Activated CD4-positive, CD25-positive, alpha-beta regulatory T cell treated with anti-CD3 and anti-CD28 coated beads, Interleukin-2, amount 50 U/mL, for 72 hours (primary cell): ENCODE measurements around the gene HAGH.

Experiments used
- DNase-seq: peaks from one replicate; pipeline ENCODE4 v3.0.0; 2021

The HAGH gene

DNA sequence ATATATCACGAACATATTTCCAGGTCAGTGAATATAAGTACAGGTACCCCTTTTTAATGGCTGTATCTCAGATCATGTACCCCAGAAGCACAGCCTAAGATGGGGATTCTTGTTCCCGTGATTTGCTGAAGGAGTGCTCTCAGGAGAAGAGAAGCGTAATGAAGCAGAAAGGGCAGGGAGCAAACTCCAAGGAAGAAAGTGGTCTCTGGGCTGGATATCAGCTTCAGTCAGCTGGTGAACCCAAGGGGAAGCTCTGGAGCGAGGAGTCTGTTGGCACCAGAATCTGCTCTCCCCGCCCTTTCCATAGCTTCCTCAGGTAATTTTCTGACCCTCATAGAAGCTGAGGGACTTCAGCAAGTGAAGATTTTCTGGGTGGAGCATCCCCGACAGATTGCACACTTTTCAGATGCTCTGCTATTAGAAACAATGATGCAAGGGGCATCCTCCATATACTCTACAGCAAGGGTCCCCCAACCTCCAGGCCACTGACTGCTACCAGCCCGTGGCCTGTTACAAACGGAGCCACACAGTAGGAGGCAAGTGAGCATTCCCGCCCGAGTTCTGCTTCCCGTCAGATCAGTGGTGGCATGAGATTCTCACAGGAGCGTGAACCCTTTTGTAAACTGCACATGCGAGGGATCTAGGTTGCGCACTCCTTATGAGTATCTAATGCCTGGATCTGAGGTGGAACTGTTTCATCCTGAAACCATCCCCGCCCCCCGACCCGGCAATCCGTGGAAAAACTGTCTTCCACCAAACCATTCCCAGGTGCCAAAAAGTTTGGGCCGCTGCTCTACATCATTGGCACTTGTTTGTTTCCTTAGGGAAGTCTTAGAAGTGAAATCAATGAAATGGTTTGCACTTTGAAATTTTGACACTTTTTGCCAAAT lies 4.8 kb upstream of the HAGH start:
- no peak for DNase-seq

GRCh38 chr16:1830213-1830612 lies 3.6 kb upstream of the HAGH start:
- no peak for DNase-seq

DNA sequence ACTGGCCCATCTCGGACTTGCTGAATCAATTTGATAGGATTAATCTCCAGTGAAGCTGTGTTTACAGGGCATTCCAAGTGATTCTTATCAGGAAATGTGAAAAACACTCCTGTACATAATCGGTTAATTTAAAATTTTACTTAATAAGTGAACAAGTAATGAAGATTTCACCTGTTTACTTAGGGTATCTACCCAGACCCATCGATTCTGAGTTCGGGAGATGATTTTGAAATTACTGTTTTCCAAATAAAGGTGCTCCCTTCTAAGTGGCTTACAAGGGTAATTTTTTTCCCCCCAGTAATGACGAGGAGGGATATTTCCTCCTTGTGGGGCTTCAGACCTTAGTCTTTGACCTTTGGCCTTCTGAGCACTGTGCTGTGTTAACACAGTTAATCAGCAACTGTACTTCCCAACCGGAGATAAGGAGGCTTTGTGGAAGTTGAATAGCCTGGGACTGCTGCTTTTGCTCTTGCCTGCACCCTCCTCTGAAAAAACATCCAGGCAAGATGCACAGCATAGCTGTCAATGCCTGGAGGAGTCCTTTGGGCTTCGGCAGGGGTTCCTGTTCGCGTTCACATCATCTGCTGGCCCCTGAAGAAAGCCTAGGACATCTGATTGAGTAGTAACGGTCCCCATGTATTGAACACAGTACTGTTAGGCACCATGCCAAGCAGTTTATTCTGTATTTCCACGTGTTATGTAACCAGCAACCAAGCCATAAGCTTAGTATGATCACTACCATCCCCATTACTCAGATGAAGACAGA lies 2.2 kb upstream of the HAGH start:
- no peak for DNase-seq

DNA sequence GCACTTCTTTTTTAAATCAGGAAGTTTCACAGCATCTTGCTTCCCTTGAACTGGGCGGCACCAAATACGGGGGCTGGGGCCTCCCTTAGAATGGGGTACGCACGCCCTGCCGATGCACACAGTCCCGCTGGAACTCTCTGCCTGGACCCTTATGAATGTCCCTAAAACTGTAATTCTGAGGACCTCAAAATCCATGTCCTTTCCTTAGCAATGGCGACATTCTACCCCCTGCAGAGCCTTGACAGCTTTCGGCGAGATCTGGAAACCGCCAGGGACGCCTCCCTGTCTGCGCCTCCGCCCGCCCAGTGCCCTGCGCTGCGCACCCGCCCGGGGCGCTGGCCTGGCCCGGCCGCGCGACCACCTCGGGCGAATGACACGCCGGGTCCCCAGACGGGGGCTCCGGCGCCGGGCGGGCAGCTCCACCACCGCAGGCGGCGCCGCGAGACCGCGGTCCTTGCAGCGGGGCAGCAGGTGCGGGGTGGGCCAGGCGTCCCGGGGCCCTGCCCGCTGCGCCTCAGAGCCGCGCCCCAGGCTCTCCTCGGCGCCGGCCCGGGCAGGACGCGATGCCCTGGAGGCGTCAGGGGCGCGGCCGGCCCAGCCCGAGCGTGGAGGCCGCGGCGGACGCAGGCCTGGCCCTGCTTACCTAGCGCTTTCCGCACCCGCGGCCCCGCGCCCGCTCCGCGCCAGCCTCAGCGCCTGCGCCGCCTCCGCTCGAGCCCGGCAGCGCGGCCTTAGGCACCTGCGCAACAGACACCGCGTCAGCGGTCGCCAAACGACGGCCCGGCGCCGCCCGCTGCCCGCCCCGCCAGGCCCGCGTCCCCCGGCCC lies 548 bp downstream of the HAGH start:
- DNase-seq = peak; percentile 77

DNA sequence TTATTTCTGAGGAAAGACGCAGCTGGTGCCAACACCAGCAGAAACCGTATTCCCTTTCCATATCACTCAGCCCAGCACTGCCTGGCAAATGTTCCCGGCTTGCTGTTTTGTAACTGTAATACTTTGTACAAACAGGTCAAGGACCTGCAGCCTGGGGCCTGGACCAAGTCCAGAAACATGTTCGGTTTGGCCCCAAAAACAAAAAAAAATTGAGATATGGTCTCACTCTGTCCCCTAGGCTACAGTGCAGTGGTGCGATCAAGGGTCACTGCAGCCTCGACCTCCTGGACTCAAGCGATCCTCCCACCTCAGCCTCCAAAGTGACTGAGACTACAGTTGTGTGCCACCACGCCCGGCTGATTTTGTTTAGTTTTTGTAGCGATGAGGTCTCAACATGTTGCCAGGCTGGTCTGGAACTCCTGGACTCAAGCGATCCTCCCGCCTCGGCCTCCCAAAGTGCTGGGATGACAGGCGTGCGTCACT lies 1.2 kb downstream of the HAGH start:
- no peak for DNase-seq

GRCh38 chr16:1823821-1824220 lies 2.8 kb downstream of the HAGH start:
- no peak for DNase-seq

DNA sequence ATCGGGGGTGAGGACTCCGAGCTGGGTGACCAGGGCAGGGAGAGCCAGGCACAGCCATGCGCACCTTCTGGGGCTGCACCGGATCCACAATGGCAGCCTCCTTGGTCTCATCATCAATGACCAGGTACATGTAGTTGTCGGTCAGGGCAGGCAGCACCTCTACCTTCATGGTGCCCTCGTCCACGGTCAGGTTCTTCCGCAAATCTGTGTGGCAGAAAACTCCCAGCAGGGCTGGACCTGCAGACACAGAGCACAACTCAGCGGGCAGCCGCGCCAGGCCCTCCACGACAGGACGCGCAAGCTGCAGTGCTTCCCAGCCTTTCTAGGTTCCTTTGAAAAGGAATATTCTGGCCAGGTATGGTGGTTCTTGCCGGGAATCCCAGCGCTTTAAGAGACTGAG lies 3.8 kb downstream of the HAGH start:
- no peak for DNase-seq

DNA sequence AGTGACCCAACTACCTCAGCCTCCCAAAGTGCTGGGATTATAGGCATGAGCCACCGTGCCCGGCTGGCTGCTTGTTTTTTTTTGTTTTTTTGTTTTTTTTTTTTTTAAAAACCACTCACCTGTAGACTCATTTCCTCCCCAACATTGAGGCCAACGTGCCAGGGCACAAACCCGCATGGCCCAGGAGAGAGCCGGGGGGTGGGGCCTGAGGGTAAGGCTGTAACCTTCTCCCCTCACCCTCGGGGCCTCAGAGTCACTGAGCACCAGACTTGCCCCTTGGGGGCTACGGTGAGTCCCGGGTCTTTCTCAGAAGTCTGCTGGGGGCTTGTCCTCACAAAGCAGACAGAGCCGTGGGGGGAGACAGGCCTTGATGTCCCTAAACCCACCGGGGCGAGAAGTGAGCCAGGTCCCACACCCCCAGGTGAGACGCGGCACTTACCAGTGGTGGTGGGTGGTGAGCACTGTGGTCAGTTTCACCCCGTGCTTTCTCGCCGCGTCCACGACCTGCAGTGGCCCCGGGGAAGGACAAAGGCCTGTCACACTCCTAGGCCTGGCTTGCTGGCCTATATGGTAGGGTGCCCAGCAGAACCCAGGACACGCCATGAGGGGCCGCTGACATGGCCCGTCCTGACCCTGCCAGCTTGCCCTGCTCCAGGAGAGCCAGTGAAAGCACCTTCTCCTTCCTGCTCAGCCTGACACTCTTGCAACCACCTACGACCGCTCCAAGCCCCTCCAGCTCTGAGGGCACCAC lies 4.6 kb downstream of the HAGH start:
- DNase-seq = no peak

DNA sequence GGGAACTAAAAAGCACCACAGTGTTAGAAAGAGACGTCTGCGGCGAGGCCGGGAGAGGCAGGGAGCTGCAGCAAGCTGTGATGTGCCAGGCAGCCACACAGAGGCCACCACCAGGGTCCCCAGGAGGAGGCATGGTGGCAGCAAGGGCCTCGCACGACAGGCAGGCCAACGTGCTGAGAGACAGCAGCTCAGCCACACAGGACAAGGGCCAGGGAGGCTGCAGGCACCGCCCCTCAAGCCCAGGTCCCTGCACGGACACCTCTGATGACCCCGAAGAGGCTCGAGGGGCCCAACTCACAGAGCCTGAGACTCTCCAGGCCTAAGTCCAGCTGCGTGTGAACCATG lies 5.7 kb downstream of the HAGH start:
- no peak for DNase-seq

GRCh38 chr16:1820096-1820945 lies 6.3 kb downstream of the HAGH start:
- no peak for DNase-seq

- no peak for DNase-seq
Measured at GRCh38 chr16:1819611-1820010, 7.0 kb downstream of the HAGH start.

DNA sequence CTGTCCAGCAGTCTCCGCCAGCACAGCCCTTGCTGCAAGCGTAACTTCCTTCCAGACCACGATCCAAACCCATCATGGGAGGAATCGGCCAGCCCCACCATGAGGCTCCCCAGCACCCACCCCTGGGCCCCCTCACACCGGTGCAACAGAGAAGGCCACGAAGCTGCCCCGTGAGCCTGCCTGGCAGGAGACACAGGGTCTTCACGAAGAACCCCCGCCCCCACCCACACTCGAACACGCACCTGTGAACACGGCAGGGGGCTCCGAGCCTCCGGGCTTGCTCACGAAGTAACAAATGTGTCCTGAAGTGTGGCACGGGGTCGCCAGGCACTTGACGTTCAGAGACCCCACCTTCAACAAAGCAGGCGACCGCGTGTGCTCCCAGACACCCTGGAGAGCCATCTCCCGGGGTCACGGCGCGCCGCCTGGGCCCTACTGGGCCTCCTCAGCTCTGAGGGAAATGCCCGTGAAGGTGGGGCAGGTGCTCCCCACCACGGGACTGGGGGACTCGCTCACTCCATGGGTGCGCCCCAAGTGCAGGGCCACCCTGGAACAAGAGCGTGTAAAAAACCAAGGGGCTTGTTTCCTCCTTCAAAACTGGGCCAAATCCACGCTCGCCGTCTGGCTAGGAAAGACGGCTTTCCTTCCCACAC lies 7.6 kb downstream of the HAGH start:
- no peak for DNase-seq

- no peak for DNase-seq
Measured at GRCh38 chr16:1818204-1818872, 8.3 kb downstream of the HAGH start.

DNA sequence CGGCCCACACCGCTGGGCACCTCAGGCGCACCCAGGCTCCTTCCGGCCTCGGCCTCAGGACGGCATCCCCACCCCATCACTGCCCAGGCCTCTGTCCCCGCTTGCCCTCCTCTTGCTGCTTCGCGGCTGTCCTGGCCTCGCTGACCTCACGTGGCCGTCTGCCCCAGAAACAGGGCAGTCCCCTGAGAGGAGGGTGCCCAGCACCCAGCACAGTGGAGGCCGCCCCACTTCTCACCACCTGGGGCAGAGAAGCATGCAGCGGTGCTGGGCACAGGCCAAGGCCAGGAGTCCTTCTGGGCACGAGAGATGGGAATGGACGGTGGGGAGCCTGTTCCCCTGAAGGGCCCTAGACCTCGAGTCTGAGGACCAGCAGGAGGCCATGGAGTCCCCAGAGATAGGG lies 8.9 kb downstream of the HAGH start:
- DNase-seq = no peak

DNA sequence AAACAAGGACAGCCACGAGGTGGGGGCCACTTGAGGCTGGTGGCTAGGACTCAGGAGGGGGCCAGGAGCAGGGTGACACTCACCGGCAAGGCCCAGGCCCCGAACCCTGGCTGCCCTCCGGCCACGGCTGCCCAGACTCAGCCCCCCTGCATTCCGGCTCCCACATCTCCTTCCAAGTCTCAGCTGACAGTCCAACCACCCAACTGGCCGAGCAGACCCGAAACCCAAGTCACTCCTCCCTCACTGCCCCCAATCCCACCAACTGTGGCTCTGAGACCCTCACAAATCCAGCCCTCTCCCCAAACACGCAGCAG lies 9.4 kb downstream of the HAGH start:
- no peak for DNase-seq

DNA sequence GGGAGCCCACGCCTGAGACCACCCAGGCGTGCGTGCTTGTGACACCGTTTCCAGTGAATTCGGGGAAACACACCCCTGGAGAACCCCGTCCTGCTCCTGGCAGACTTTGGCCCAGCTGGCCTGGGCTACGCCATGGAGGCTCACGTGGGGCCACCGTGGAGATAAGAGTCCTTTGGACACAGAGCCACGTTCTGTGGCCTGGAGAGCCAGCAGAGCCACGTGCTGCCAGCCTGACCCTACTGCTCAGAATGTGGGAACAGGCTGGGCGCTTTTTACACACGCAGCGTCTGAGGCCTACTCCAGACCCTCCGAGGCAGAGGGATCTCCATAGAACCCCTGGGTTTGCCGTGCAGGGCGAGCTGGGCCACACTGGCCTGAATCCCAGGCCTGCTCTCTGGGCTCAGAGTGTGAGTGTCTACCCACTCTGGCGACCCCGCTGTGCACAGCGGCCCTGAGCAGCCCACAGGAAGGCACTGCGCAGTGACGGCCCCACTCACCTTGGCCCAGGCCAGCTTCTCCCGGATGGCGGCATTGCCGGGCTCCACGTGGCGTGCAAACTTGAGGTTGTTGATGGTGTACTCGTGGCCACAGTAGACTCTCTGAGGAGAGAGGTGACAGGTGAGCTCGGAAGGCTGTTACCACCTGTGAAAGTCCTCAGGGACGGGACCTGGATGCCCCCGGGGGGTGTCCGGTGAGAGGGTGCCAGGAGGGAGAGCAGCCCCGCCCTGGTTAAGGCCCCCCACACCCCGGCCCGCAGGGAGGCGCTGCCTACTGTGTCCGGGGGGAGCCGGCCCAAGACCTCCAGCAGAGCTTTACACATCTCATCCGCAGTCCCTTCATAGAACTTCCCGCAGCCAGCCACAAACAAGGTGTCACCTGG lies 10.0 kb downstream of the HAGH start:
- no peak for DNase-seq

- DNase-seq = no peak
Measured at GRCh38 chr16:1815461-1815860, 11.2 kb downstream of the HAGH start.

DNA sequence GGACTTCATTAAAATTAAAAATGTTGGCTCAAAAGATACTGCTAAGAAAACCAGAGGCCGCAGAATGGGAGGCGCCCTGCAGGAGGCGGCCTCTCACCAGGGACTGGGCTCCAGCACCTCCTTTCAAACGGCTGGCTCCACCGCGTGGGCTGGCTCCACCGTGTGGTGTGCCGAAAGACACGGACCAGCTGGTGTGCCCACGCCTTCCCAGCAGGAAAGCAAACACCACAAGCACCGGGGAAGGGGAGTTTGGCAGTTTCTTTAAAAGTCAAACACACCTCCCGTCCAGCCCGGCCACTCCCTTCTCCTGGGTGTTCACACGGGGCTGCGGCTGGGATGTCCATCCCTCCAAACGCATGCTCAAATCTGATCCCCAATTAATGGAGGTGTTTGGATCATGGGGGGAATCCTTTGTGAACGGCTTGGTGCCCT lies 13.9 kb downstream of the HAGH start:
- DNase-seq = no peak

DNA sequence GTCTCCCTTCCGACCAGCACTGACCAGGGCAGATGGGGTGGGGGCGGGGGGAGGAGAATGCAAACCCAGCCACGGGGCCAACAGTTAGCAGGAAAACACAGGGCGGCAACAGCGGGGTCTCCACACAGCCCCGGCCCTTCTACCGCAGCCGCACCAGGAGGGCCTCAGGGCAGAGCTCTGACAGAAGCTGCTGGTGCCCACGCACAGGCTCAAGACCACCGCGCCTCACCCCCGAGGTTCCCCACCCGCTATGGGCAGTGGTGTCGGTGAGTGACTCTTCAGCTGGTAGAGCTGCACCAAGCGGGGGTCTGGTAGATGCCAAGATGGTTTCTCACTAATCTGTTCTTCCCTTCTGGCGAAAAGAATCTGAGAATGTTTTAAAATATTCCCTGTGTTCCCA lies 16.1 kb downstream of the HAGH start:
- no peak for DNase-seq

DNA sequence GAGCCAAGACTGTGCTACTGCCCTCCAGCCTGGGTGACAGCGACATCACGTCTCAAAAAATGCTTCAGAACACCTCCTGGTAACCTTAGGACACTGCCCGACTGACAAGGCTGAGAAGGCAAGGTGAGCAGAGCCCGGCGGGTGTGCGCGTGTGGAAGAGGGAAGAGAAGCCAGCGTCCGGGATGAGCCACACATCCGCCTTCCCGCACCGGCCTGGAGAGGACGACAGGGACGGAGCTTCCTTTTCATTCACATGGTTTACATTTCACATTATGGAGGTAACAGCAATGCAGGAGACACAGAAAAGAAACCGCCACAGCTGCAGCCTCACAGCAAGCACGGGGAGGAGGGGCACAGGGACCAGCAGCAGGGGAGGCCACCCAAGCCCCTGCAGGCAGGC lies 16.5 kb downstream of the HAGH start:
- no peak for DNase-seq
